ENCODE data around the gene MEF2D.
A peak's percentile ranks its signal among the peaks of the same experiment; 100 is the strongest.

The MEF2D gene

DNA sequence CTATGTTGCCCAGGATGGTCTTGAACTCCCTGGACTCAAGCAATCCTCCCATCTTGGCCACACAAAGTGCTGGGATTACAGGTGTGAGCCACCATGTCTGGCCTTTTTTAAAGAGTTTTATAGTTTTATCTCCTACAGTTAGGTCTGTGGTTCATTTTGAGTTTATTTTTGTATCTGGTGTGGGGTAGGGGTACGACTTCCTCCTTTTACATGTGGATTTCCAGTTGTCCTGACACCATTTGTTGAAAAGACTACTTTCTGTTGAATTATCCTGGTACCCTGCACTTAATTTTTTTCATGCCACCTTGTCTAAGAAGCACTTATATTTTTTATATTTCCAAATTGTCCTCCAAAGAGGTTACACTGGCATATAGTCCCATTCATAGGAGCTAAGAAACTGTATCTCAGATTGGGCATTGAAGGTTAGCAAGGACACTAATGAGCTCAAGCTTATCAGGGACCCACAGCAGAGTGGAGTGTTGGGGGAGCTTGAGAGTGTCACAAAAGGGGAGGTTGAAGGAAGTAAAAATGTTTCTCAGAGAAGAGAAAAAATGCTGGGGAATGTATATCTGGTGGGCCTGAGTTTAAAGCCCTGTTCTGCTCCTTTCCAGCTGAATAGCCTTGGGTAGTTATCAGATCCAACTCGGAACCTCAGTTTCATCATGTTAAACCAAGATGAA lies 23.4 kb upstream of the MEF2D start:
- DNase-seq, result no peak

DNA sequence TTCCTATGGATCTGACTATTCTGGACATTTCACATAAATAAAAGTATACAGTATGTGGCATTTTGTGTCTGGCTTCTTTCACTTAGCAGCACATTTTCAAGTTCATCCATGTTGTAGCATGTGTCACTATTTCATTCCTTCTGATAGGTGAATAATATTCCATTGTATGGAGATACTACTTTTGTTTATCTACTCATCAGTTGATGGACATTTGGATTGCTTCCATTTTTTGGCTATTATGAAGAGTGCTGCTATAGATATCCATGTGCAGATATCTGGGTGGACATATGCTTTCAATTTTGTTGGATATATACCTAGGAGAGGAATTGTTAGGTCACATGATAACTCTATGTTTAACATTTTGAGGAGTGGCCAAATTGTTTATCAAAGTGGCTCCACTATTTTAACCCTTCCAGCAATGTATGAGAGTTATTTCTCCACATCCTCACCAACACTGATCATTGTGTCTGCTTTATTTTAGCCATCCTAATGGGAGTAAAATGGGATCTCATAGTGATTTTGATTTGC lies 21.9 kb upstream of the MEF2D start:
- no peak for DNase-seq

DNA sequence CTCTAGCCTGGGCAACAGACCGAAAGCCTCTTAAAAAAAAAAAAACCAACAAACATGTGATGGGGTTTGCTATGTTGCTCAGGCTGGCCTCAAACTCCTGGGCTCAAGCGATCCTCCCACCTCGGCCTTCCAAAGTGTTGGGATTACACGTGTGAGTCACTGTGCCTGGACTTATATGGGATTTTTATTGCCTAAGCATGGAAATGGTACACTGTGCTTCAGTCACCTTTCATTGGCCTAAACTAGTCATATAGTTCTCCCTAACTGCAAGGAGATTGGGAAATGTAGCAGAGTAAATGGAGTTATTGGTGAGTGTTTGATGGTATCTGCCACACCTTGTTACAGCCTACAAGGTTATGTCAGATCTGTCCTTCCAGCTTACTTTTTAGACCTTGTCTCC lies 17.2 kb upstream of the MEF2D start:
- DNase-seq, result no peak

DNA sequence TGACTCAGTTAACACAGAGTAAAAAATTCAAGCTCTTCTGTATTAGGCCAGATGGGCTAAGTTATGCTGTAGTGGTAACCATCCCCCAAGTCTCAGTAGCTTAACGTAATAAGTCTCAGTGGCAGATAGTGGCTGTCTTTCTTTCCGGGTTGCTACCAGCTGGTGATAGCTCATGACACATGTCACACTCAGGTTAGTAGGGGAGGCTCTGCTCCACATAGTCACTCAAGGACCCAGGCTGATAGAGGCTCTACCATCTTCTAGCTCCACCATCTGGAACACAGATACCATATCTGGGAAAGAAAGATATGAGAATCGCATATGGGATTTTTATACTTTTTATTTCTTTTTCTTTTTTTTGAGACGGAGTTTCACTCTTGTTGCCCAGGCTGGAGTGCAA lies 16.2 kb upstream of the MEF2D start:
- DNase-seq, result no peak

DNA sequence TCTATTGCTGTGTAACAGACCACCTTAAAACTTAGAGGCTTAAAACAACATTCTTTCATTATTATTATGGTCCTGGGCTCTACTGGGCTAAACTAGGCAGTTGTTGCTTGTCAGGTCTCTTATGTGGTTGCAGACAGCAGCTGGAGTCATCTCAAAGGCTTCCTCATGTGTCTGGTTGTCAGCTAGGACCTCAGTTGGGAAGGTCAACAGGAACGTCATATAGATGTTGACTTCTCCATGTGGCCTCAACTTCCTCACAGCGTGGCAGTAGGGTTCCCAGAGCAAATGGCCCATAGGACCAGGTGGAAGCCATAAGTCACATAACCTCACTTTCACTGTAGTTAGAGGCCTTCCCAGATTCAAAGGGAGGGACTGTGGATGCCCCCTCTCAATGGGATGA lies 15.4 kb upstream of the MEF2D start:
- no peak for DNase-seq

DNA sequence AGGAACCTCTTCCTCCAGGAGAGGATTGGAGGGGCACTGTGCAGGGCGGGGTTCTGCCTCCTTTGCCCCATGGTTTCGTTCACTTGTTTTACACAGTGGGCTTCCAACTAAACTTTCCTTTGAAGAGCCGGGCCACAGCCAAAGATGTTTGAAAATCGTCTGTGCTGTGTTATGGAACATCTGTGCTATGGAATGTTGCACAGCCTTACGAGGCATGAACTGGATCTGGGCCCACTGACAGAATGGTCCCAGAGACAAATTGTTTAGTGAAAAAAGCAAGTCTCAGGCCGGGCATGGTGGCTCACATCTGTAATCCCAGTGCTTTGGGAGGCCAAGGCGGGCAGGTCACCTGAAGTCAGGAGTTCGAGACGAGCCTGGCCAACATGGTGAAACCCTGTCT lies 12.6 kb upstream of the MEF2D start:
- DNase-seq, result no peak

DNA sequence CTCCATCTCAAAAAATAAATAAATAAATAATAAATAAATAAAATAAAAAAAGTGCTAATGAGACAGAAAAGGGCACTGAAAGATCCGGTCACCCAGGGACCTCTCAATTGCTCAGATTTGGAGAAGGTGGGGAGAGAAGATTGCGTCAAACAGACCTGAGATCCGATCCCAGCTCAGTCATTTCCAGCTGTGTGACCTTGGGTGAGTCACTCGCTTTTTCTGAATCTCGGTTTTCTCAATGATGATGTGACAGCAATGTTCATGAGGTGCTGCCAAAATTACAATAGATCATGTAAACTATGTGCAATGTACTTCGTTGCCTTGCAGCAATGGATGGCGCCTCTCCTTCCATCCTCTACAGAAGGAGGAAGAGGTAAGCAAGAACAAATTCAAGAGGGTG lies 11.1 kb upstream of the MEF2D start:
- DNase-seq, result no peak

DNA sequence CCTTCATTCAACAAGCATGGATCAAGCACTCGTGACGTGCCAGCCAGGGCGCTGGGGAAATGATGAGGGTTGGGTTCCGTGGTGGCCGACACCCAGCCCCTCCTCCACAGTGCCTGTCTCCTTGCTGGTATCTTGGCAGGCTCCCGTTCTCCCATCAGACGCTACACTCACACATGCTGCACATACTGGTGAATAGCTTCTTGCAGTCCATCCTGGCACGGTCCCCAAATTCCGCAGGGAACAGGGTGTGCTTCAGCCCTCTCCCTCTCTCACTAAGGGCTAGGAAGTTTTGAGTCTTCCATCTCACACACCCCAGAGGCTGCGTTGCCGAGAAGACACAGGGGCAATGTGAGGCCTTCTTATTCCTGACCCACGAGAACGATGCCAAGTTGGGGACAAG lies 10.1 kb upstream of the MEF2D start:
- DNase-seq, result no peak

DNA sequence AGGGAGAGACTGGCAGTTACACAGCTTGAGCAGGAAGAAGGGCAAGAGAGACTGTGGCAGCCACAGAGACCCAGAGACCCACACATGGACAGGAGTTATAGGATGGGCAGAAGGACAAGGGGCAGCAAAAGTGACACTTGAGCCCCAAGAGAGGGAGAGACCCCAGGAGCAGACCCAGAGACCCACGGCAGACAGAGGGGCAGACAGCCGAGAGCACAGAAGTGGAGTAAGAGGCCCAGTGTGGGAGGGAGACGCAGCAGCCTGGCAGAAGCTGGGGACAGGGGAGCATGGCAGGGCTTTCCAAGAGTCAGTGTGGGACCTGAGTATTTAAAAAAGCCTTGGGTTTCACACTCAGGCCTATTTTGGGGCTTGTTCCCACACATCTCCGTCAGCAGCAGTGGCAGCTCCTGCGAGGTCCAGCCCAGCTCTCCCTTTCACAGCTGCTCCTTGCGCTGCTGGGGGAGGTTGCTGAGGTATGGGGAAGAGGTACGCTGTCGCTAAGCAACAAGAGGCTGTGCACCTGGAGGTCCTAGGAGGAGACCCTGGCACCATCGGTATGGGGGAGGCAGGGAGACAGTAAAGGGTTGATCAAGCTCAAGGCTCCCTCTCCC lies 9.0 kb upstream of the MEF2D start:
- DNase-seq, result no peak

DNA sequence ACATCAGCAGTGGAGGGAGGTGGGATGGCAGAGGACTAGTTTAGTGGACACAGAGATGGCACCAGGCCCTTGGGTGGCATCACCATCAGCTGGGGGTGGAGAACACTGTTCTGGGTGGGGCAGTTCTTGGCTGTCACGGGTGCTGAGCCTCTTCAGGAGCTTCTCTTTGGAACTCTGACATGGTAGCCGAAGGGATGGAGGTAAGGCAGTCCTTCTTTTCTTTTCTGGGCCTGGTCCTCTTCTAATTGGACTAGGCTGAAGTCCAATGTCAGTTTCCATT lies 8.3 kb upstream of the MEF2D start:
- no peak for DNase-seq

DNA sequence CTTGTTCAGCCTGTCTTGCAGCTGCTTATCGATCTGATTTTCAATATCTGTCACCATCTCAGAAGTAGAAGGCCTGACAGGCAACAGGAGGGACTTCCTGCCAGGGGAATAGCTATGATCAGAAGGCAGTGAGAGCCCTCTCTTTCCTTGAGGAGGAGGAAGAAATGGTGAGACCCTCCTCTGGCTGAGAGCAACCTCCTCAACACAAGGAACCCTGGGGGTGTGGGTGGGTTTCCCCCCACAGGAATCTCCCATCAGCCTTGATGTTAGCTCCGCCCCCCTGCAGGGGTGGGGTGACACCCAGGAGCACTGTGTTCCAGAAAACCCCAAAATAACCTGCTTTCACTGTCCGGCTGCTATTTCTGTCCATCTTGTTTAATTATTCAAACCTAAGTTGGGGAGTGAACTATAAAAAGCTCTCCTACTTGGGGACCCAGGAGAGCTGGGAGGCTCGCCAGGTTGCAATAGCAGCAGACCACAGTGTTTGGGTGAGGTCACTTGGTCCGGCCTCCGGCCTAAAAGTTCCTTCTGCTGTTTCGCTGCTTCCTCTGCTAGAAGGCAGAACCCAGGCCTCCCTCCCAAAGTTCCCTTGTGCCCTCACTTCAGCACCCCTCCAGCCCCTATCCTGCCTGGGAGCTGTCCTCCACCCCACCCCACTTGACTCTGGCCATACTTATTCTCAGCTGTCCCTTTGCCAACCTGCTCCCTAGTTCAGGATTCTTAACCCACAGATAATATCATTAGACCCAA lies 7.8 kb upstream of the MEF2D start:
- DNase-seq, result no peak

DNA sequence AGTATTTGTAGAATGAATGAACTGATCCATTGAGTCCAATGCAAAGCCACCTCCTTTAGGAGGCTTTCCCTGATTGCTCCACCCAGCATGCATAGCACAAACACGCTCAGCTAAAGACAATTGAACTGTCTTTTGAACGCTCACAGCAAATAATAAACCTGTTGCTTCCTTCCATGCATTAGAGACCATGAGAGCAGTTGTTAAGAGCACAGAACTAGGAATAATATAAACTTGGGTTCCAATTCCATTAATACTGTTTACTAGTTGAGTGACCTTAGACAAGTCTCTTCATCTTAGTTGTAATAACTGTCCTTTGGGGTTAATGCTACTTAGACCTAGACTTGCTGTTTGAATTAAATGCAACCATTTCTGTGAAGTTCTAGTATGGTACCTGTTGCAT lies 5.9 kb upstream of the MEF2D start:
- no peak for DNase-seq

DNA sequence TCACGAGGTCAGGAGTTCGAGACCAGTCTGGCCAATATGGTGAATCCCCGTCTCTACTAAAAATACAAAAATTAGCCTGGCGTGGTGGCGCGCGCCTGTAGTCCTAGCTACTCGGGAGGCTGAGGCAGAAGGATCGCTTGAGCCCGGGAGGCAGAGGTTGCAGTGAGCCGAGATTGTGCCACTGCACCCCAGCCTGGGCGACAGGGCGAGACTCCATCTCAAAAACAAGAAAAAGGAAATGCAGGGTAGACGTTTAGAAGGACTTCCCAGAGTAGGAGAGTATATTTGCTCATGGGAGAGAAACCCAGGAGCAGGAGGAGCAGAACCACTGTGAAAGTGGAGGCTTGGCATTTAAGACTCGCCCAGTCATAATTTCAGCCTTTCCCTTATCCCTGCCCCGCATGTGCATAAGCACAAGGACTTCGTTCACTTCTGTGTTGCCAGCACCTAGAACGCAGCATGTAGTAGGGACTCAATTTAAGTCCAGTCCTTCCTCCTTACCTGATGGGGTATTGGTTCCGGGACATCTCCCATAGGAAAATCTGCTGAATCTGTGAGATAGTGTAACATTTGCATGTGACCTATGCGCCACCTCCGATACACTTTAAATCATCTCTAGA lies 5.2 kb upstream of the MEF2D start:
- no peak for DNase-seq

DNA sequence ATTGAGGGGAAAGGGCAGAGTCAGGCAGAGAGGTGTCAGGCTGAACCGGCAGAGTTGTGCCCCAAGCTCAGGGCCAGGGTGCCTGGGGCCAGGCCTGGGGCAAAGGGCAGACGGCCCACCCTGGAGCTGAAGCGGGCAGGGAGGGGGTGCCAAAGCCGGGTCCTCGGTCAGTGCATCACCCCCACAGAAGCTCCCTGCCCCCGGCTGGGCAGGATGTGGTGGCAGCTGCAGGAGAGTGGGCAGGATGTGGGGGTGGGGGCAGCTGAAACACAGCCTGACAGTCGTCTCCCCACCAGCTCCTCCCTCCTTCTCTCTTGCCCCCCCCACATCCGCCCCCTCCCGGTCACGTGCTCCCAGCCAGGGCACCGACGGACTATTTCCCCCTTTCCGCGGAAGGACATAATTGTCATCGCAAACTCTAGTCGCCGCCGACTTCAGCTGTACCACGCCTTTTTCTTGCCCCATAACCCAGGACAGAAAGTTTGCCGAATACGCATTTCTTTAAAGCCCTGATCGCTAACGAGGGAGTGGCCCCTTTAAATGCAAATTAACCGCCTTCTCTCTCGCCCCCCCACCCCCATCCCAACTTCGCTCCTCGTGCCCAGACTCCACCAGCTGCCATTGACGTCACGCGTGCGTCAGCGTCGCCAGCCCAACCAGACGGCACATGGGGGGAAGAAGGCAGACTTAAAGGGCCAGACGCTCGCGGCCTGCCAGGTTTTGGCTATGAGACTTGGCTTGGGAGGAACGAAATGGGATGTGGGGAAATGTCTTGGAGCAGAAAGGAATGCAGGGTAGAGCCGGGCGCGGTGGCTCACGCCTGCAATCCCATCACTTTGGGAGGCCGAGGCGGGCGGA lies 4.5 kb upstream of the MEF2D start:
- peak; percentile 96 for DNase-seq

DNA sequence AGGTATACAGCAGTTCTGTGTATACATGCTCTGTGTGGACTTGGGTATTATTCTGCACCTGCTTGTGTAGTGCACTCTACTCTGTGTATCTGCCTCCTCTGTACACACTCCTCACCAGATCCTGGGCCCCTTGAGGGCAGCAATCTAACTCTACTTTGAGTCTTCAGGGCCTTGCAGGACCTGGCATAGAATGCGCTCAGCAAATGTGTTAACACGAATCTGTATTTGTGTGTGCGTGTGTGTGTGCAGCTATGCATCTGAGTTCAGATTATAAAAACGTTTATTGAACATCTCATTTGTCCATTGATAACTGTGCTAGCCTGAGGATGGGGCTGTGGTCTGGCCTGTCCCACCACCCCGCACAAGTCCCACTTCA lies 3.9 kb upstream of the MEF2D start:
- no peak for DNase-seq

DNA sequence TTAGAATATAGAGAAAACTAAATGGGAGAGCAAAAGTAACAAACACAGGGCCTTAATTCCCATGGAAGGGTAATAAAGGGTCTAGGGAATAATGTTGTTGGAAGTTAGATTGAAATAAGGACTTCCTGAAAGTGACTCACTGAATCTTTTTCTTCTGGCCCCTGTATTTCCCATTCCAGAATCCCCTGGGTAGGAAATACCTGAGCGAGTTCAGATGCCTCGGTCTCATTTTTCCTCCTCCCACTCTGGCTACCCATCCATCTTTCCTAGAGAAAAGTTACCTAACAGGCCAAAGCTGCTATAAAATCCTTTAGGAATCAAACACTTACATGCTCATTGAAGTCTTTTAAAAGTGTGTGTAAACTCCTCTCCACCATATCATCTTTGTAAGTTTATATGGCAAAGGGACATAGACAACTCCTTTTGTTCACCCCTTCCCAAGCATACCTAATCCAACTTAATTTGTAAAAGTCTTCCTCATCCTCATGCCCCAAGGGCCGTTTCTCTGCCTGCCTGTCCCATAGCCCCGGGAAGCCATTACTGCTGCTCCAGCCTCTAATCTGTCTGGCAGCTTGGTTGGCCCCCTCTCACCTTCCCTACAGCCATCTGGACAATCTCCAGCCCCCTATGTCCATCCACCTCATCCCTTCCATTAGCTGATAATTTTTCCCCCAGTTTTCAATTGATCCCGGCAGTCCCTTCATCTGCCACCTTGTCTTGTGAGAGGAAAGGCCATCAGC lies 3.3 kb upstream of the MEF2D start:
- DNase-seq, result no peak

DNA sequence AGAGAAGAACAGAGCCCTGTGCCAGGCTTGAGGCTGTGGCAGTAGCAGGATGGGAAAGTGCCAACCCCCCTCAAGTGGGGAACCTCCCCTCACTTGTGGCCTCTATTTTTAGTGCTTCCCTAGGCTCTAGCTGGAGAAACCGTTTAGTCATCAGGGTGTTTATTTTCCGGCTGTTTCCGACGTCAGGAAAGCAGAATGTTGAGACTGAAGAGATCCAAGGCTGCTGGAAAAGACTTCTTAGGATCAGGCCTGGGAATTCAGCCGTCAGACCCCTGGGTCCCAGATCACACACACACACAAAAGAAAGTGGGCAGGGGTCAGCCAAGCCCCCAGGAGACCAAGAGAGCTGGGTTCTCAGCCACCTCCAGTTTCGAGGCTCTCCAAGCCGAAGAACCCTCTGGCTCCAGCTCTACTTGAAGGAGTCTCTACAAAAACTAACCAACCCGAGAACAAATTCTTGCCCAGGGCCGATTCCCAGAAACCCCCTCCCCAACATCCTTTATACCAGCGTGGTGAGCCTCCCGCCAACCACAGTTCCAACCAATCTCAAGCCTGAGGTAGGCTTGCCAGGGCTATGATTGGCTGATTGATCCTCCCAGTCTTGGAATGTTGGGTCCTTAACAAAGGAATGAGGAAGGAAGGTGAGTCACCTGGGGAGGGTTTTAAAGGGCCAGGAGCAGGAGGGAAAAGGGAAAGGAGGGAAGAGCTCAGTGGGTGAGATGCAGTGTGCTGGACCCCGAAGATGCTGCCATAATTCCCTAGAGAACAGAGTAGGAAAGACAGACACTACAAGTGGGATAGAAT lies 2.5 kb upstream of the MEF2D start:
- no peak for DNase-seq

DNA sequence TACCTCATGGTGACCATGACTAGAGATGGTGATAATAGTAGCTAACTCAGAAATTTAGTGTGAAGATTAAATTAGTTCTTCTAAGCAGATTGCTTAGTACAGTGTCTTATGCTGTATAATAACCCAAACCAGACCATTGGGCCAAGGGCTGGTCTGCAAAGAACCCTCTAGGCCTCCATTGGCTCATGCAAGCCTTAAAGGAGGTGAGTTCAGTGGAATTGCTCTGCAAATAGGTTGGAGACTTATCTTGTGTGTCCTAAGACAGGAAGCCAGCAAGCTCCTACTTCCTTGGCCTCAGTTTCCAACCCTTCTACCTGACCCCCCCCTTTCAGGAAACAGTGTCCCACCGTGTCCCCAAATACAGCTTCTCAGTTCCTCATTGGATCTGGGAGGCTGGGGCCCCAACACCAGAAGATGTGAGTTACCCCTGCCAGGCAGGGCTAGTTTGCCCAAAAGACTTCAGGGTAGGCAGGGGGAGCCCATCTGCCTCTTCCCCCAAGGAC lies 1.9 kb upstream of the MEF2D start:
- DNase-seq, result no peak

DNA sequence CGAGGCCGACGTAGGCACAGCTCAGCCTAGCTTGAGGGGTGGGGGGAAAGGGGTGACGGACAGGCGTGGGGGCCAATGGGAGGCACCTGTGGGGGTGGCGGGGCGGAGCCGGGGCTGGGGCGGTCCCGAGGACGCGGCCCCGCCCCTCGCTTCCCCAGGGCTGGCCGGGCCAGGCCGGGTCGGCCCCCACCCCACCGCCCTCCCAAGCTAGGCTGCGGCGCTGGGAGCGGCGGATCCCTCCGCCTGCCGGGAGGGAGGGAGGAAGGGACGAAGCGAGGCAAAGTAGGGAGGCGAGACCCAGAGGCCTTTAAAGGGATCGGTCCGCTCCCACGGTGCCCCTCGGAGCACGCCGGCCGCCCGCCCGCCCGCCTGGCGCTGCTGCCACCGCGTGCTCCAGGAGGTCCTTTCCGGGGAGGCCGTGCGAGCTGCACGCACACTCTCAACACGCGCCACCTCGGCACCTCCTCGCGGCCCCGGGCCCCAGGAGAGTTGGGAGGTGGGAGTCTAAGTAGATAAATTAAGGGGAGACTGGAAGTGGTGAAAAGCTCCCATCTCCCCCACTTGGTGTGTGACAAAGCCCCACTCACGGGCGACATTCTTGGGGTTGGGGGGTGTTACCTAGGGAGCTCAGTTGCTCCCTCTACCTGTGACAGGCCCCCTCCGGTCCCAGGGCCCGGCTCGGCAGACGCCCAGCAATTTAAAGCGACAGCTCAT lies 375 bp upstream of the MEF2D start:
- DNase-seq, result peak; percentile 97

DNA sequence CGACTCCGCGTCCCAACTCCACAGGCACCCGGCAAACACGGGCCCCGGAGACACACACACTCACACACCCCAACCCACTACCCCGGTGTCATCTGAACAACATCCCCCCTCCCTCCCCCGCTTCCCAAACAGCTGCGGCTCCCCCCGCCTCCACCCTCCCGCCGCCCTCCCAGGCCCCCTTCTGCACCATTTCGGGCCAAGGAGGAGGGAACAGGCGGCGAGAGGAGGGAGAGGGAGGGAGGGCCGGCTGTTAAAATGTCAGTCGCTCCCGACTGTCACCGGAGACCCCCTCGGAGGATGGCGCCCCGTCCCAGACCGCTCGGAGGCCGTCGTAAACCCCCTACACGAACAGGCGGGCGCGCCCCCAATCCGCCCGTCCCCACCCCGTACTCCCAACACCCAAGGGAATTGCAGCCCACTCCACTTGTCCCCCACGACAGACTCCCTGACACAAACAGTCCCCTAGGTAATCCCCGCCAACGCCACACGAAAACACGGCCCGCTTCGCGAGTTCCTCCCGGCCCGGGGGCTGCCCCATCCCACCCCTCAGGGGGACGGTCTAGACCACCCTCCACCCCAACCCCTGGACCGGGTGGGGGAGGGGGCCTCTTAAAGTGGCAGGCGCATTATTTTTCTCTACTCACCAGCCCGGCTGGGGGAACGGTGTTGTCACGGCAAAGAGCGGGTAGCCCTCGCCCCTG lies 583 bp downstream of the MEF2D start:
- peak; percentile 76 for DNase-seq
